ENCODE data around the gene TUBB6. TPM values are rescaled to one million over a fixed set of nuclear protein-coding genes. Genes with fewer than 3 reads are reported as not detected.

The TUBB6 gene
- polyA plus RNA-seq: 3.8 and 6.7 TPM in 2 replicates
- 3.2 and 3.9 TPM in 2 replicates for polyA minus RNA-seq

DNA sequence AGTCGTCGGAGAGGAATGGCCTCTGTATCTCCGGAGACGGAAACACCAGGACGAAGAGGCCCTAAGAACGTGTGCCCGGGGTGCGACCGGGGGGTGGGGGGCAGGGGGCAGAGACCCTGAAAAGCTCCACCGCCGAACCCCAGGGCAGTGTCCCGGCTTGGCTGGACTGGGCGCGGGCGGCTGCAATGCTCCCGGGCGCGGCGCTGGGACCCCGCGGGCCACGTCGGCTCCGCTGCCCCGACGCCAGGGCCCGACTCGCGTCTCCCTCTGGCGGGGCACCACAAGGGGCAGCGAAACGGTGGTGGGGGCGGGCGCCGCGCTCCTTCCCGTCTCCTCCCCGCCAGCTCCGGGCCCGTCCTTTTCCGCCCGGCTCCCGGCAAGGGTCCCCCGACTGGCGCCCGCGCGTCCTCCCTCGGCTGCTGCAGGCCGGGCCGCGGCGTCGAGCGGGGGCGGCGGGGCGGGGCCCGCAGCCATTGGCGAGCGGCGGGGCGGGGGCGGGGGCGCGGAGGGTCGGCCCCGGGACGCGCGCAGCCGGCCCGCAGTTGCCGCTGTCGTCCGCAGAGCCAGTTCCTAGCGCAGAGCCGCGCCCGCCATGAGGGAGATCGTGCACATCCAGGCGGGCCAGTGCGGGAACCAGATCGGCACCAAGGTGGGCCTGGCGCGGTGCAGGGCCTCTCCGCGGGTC, at the start of gene TUBB6:
TSS of gene TUBB6 (plus strand) at position 541 of the 685 bp plus-strand sequence. CDS start at position 593, 52 bp downstream.
- Histone ChIP-seq H3K9me3 (ENCODE audit: low read length) (no peaks in the 10 kb centered on the region), H3K27me3 (ENCODE audit: insufficient read depth, low read depth, low read length) (peaks cover 49% of the 10 kb centered on the region), H3K9ac (ENCODE audit: low read length) (no peak within 1 kb of the TSS), H4K20me1 (ENCODE audit: insufficient read depth) (no peaks in the 10 kb centered on the region), H3K36me3 (ENCODE audit: insufficient read depth, low read length) (no peaks in the 10 kb centered on the region), H3K4me2 (ENCODE audit: low read length) (no peak within 1 kb of the TSS), H3F3A (ENCODE audit: insufficient read depth, low read length, poor library complexity, severe bottlenecking) (no peaks in the 10 kb centered on the region), H3K4me3 (ENCODE audit: low read length) (peak within 1 kb of the TSS; percentile 66), H3K9me2 (ENCODE audit: insufficient read depth, low read length) (no peaks in the 10 kb centered on the region), H3K27ac (ENCODE audit: low read length) (no peak within 1 kb of the TSS), H3K79me2 (replicated peaks; ENCODE audit: insufficient read depth, low read length) (no peaks in the 10 kb centered on the region), H2AFZ (ENCODE audit: low read depth, low read length) (no peak within 1 kb of the TSS)
- TF ChIP-seq REST (IDR thresholded peaks at IDR 0.05; ENCODE audit: borderline replicate concordance): no peak
- no peak for TF ChIP-seq SMC3 (conservative IDR thresholded peaks at IDR 0.05; ENCODE audit: poor library complexity)
- no peak for TF ChIP-seq TAF1 (IDR thresholded peaks at IDR 0.05; ENCODE audit: low read depth)
- no peak for TF ChIP-seq POLR2AphosphoS5 (IDR thresholded peaks at IDR 0.05)
- no peak for TF ChIP-seq CTCF (IDR thresholded peaks at IDR 0.05; ENCODE audit: poor library complexity, severe bottlenecking)
- no peak for TF ChIP-seq EP300 (conservative IDR thresholded peaks at IDR 0.05; ENCODE audit: poor library complexity, severe bottlenecking)
- TF ChIP-seq MXI1 (conservative IDR thresholded peaks at IDR 0.05; ENCODE audit: poor library complexity, severe bottlenecking): no peak
- TF ChIP-seq EZH2 (IDR thresholded peaks at IDR 0.05; ENCODE audit: borderline replicate concordance, insufficient read depth, low read length, poor library complexity, severe bottlenecking): no peak
- TF ChIP-seq RAD21 (conservative IDR thresholded peaks at IDR 0.05): no peak

GRCh38 chr18:12258719-12259705, 49.0 kb upstream of the TUBB6 start:
- Histone ChIP-seq H3K4me3 (ENCODE audit: low read length) (no peak overlapping the region), H3K27ac (ENCODE audit: low read length) (no peak overlapping the region), H3K27me3 (ENCODE audit: insufficient read depth, low read depth, low read length) (peaks cover 38% of the 10 kb centered on the region), H3K9me3 (ENCODE audit: low read length) (no peaks in the 10 kb centered on the region), H2AFZ (ENCODE audit: low read depth, low read length) (no peak overlapping the region), H3K9me2 (ENCODE audit: insufficient read depth, low read length) (no peaks in the 10 kb centered on the region), H3K36me3 (ENCODE audit: insufficient read depth, low read length) (no peaks in the 10 kb centered on the region), H3K9ac (ENCODE audit: low read length) (no peak overlapping the region), H3F3A (ENCODE audit: insufficient read depth, low read length, poor library complexity, severe bottlenecking) (no peaks in the 10 kb centered on the region), H3K4me2 (ENCODE audit: low read length) (no peak overlapping the region), H4K20me1 (ENCODE audit: insufficient read depth) (no peaks in the 10 kb centered on the region), H3K79me2 (replicated peaks; ENCODE audit: insufficient read depth, low read length) (no peaks in the 10 kb centered on the region)
- no peak for TF ChIP-seq TAF1 (IDR thresholded peaks at IDR 0.05; ENCODE audit: low read depth)
- TF ChIP-seq CTCF (IDR thresholded peaks at IDR 0.05; ENCODE audit: poor library complexity, severe bottlenecking): no peak
- no peak for TF ChIP-seq REST (IDR thresholded peaks at IDR 0.05; ENCODE audit: borderline replicate concordance)
- TF ChIP-seq MXI1 (conservative IDR thresholded peaks at IDR 0.05; ENCODE audit: poor library complexity, severe bottlenecking): no peak
- no peak for TF ChIP-seq EZH2 (IDR thresholded peaks at IDR 0.05; ENCODE audit: borderline replicate concordance, insufficient read depth, low read length, poor library complexity, severe bottlenecking)
- TF ChIP-seq RAD21 (conservative IDR thresholded peaks at IDR 0.05): no peak
- TF ChIP-seq SMC3 (conservative IDR thresholded peaks at IDR 0.05; ENCODE audit: poor library complexity): no peak
- no peak for TF ChIP-seq POLR2AphosphoS5 (IDR thresholded peaks at IDR 0.05)
- TF ChIP-seq EP300 (conservative IDR thresholded peaks at IDR 0.05; ENCODE audit: poor library complexity, severe bottlenecking): no peak

All from neural cell (in vitro differentiated cells).